Suprapubic skin (tissue), 3 donors: ENCODE measurements around the gene IL17B.

Experiments
- CTCF ChIP-seq, 2 donors: fragments of 200-600 bp in 1 of 2; fragments of 450-650 bp in 1 of 2; sonication (generic) in 1 of 2; IDR thresholded peaks; one replicate each; pipeline ENCODE4 v1.5.1; 2016 to 2019; ENCODE audit warnings: antibody characterized with exemption in 2 of 2, mild to moderate bottlenecking in 1 of 2, moderate library complexity in 1 of 2
- POLR2A ChIP-seq, 2 donors: fragments of 450-650 bp; IDR thresholded peaks; one replicate each; pipeline ENCODE4 v1.6.1; 2017; ENCODE audit warnings: antibody characterized with exemption in 2 of 2, mild to moderate bottlenecking in 2 of 2, moderate library complexity in 2 of 2

- no peak for TF ChIP-seq CTCF (IDR thresholded peaks at IDR 0.05)
- TF ChIP-seq POLR2A (IDR thresholded peaks at IDR 0.05) = no peak
Measured at GRCh38 chr5:149424371-149425315, 45.6 kb upstream of the IL17B start.
